ENCODE data around the gene SORCS1. TPM values are rescaled to one million over a fixed set of nuclear protein-coding genes. Genes with fewer than 3 reads are reported as not detected.

SORCS1 gene
- total RNA-seq, 1 experiment from 2014 or later: 1.7 TPM

DNA sequence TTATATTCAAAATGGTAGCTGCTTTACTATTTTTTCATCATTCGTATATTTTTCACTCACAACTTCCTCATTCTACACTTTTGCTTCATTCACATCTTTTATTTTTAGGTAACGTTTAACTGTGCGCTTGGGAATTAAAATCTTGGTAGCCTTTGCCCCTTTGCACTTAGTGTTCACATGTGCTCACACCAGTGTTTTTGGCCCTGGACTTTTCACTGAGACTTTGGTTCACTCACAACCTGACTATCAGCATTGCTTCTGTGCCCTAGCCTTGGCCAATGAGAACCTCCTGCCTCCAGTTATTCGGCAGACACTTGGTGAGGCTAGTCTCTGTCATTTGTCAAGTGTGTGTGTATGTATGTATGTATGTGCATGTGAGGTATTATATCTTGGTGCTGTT lies 596.9 kb downstream of the SORCS1 start:
- Histone ChIP-seq H3K79me2 (ENCODE audit: insufficient read depth, low read length) (no peaks in the 10 kb centered on the region), H3K18ac (ENCODE audit: insufficient read length, low read depth, low read length) (no peak overlapping the region), H3K14ac (ENCODE audit: insufficient read depth, low read length) (no peak overlapping the region), H3K27me3 (ENCODE audit: insufficient read depth, low read length) (no peaks in the 10 kb centered on the region; the same call in 1 of the 2 replicates), H2BK20ac (ENCODE audit: low read depth, low read length, poor library complexity, severe bottlenecking) (no peak overlapping the region), H3K4me1 (ENCODE audit: insufficient read depth, low read length) (peaks cover under 1% of the 10 kb centered on the region; the same call in 1 of the 2 replicates), H2BK120ac (ENCODE audit: low read depth, low read length, poor library complexity, severe bottlenecking) (no peak overlapping the region), H3K9me3 (ENCODE audit: control insufficient read depth, low read depth, low read length) (no peaks in the 10 kb centered on the region), H3K27ac (ENCODE audit: insufficient read length, low read depth, low read length) (no peak overlapping the region), H4K91ac (ENCODE audit: insufficient read length, low read depth, low read length) (no peak overlapping the region), H3K4me2 (ENCODE audit: insufficient read depth, insufficient read length, low read length) (no peak overlapping the region), H3K79me1 (ENCODE audit: insufficient read depth, low read depth, low read length, poor library complexity, severe bottlenecking) (no peaks in the 10 kb centered on the region), H3K4ac (ENCODE audit: low read depth, low read length) (no peak overlapping the region), H3K23ac (ENCODE audit: insufficient read length, low read depth, low read length) (no peak overlapping the region), H2AFZ (ENCODE audit: low read length) (no peak overlapping the region), H2BK15ac (ENCODE audit: low read depth, low read length) (no peak overlapping the region), H3K56ac (ENCODE audit: insufficient read length, low read depth, low read length) (no peak overlapping the region), H2BK12ac (ENCODE audit: insufficient read length, low read depth, low read length) (no peak overlapping the region), H4K8ac (replicated peaks; ENCODE audit: insufficient read length, low read depth, low read length) (no peak overlapping the region), H3T11ph (ENCODE audit: low read length) (no peak overlapping the region), H2BK5ac (ENCODE audit: insufficient read length, low read length) (no peak overlapping the region), H3K23me2 (ENCODE audit: insufficient read length, low read depth, low read length, poor library complexity, severe bottlenecking) (no peaks in the 10 kb centered on the region), H4K20me1 (ENCODE audit: control insufficient read depth, insufficient read depth, insufficient read length) (no peaks in the 10 kb centered on the region), H4K5ac (ENCODE audit: insufficient read length, low read depth, low read length) (no peak overlapping the region), H3K9ac (ENCODE audit: extremely low read depth, insufficient read length, low read length) (no peak overlapping the region), H2AK5ac (ENCODE audit: insufficient read length, low read length) (no peak overlapping the region)
- Mint-ChIP-seq H3K27ac (no peak overlapping the region), H3K27me3 (ENCODE audit: low read depth) (0 out of 2 replicates have a peak, but pooled peaks cover 2% of the 10 kb centered on the region), H3K9me3 (no peaks in the 10 kb centered on the region), H3K4me3 (no peak overlapping the region), H3K4me1 (peaks cover 11 to 13% of the 10 kb centered on the region in 2 experiments), H3K36me3 (ENCODE audit: insufficient read depth in 1 of 3, low read depth in 3 of 3) (no peaks in the 10 kb centered on the region)
- WGBS (ENCODE audit: extremely low coverage, insufficient read length, low lambda C conversion rate): 95% methylated on average over 2 of the region's 4 CpGs
- TF ChIP-seq, protein P1, sequence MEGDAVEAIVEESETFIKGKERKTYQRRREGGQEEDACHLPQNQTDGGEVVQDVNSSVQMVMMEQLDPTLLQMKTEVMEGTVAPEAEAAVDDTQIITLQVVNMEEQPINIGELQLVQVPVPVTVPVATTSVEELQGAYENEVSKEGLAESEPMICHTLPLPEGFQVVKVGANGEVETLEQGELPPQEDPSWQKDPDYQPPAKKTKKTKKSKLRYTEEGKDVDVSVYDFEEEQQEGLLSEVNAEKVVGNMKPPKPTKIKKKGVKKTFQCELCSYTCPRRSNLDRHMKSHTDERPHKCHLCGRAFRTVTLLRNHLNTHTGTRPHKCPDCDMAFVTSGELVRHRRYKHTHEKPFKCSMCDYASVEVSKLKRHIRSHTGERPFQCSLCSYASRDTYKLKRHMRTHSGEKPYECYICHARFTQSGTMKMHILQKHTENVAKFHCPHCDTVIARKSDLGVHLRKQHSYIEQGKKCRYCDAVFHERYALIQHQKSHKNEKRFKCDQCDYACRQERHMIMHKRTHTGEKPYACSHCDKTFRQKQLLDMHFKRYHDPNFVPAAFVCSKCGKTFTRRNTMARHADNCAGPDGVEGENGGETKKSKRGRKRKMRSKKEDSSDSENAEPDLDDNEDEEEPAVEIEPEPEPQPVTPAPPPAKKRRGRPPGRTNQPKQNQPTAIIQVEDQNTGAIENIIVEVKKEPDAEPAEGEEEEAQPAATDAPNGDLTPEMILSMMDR (conservative IDR thresholded peaks at IDR 0.05): no peak
- no peak for DNase-seq

Data from H9 (cell line).